Transverse colon (tissue), 4 donors: ENCODE results near the gene CPA5.

Experiments used
- CTCF ChIP-seq, 5 experiments: fragments of 200-600 bp in 3 of 5; fragments of 450-650 bp in 2 of 5; sonication (generic) in 3 of 5; IDR thresholded peaks; 1 replicate in 2 of 5; 2 replicates in 3 of 5; pipeline ENCODE4 v1.5.1; 2016 to 2017; ENCODE audit warnings: antibody characterized with exemption in 5 of 5, inconsistent platforms in 3 of 5, mild to moderate bottlenecking in 2 of 5, moderate library complexity in 1 of 5
- EP300 ChIP-seq: sonication (generic); formaldehyde crosslinking; IDR thresholded peaks from one replicate; pipeline ENCODE4 v1.6.1; 2017; ENCODE audit warnings: antibody characterized with exemption, low read depth
- POLR2A ChIP-seq: fragments of 450-650 bp; IDR thresholded peaks from one replicate; pipeline ENCODE4 v1.6.1; 2016; ENCODE audit warnings: antibody characterized with exemption, mild to moderate bottlenecking, moderate library complexity
- POLR2AphosphoS5 ChIP-seq, 3 donors: sonication (generic); formaldehyde crosslinking; IDR thresholded peaks; one replicate each; pipeline ENCODE4 v1.6.1; 2016; ENCODE audit warnings: antibody characterized with exemption in 3 of 3

- no peak for TF ChIP-seq CTCF (IDR thresholded peaks at IDR 0.05)
- no peak for TF ChIP-seq POLR2A
- TF ChIP-seq POLR2AphosphoS5 (IDR thresholded peaks at IDR 0.05): no peak
- no peak for TF ChIP-seq EP300
Measured at GRCh38 chr7:130342701-130343380, 1.8 kb upstream of the CPA5 start.
